NCI-H69 (cell line): ENCODE results near the gene TMEM247.

Experiments used
- DNase-seq: peaks from one replicate; lab custom pipeline; 2025; lab: John Stamatoyannopoulos, UW

The TMEM247 gene

DNA sequence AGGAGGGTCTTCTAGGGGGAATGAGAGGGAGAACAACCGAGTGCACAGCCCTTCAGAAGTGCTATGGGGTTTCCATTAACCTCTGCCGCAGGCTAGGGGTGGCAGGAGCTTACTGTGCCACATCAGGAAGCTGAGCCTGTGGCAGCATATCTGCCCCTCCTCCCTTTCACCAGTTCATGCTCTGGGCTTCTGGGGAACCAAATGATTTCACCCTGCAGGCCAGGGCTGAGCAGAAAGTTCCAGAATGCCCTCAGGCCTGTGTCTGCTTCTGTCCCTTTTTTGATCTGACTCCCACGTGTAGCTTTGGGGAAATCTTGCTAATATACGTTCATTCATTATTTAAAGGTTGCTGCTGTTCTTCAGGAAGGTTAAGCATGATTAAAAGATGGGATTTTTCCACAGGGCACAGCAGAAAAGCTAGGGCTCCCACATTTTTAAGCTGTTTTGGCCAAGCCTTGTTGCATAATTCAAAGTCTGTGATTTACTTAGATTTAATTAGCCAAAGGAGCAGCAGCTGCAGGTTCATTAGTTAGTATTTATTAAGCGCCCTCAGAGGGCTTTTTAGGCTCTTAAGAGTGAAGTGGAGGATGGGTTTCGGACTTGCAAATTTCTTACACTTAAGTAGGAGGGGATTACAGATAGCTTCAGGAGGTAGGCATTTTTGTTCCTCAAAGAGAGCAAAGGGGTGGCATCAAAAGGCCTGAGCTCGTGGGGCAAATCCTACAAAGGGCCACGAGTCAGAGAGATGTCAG is 10.2 kb downstream of the TMEM247 start:
- no peak for DNase-seq

DNA sequence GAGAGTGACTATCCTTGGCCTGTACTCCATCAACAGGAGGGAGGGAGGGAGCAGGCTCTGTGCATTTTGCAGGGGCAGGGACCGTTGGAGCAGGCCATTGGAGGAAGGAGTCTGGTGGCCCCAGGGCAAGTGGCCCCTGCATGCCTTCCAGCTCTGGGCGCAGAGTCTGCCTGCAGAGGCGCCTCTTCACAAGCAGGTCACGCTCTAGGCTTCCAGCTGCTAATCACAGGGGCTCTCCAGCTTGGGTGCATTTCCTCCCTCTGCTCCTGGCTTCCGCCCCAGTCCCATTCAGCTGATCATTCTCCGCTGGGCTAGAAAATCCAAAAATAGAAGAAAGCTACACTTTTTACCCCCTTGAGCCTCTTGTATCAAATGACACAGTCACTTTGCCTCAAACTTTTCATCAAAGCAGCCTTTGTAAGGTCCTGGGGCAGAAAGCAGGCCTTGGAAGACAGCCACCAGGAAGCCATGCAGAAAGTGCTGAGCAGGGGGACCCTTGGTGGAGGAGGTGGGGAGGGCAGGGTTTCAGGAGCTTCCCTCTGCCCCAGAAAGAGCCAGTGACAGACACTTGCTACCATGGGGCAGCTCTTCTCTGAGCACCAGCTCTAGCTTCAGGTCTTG is 11.3 kb downstream of the TMEM247 start:
- DNase-seq = no peak

GRCh38 chr2:46492301-46492700 is 12.9 kb downstream of the TMEM247 start:
- DNase-seq = no peak

- no peak for DNase-seq
These were observed 14.0 kb downstream of the TMEM247 start for GRCh38 chr2:46493241-46493970.

- no peak for DNase-seq
These were observed 14.5 kb downstream of the TMEM247 start for GRCh38 chr2:46493971-46494250.

- DNase-seq = no peak
These were observed 15.2 kb downstream of the TMEM247 start for GRCh38 chr2:46494596-46494995.

DNA sequence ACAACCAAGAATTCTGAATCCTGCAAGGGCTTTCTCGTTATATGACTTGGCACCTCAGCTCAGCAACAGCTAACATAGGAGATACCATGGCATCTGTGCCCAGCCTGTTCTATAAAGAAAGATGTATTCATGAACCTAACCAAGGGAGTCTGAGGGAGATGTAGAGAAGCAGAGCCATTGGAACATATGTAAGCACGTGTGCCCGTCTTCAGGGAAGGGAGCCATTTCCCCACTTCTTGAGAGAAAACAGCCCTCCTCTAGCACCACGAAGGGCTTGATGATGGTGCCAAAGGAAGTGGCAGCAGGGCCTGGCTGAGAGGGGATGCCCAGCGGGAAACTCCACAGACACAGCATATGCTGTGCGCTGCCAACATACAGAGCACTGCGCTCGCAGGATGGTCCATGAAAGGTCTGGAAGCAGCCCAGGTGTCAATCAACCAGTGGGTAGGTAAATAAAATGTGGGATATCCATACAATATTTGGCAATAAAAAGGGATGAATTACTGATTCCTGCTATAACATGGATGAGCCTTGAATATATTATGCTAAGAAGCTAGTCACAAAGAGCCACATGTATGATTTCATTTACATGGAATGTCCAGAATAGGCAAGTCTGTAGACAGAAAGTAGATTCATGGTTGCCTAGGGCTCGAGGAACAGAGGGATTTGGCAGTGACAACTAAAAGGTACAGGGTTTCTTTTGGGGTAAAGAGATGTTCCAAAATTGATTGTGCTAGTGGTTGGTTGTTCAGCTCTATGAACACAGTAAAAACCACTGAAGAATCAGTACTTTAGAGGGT is 16.1 kb downstream of the TMEM247 start:
- DNase-seq = no peak

- no peak for DNase-seq
These were observed 18.4 kb downstream of the TMEM247 start for GRCh38 chr2:46497766-46498165.

DNA sequence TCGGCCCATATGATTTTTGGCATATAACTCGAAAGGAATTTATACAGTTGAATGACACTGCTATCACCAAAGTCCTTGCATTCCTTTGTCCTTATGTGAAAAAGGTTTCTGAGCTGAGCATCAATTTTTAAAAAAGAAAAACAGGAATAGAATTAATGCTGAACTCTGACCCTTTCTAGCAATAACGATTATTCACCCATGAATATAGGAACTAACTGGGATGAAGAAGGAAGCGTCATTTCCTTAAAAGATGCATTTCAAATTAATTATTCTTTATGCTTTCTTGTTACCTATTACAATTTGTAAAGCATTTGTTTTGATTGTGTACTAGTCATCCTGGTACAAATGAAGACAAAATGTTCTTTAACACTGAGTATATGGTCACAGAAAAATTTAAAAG is 19.3 kb downstream of the TMEM247 start:
- no peak for DNase-seq

DNA sequence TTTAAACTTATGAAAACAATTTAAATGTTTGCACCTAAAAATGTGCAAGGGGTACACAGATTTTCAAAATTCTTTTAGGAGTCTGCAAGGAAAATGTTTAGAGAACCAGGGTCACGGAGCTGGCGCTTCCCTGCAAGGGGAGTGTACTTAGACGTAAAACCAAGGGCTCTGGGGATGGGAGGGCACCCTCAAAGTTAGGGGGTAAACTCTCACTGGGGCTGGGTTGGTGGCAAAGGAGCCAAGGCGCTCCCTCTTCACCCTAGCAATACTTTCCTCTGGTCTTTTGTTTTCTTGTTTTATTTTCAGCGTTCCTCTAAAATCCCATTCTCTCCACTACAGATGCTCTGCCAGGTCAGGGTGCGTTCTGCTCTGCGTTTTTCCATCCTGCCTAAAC is 20.0 kb downstream of the TMEM247 start:
- no peak for DNase-seq

GRCh38 chr2:46500801-46501200 is 21.4 kb downstream of the TMEM247 start:
- no peak for DNase-seq

GRCh38 chr2:46502291-46502885 is 23.0 kb downstream of the TMEM247 start:
- no peak for DNase-seq

GRCh38 chr2:46503686-46504085 is 24.3 kb downstream of the TMEM247 start:
- DNase-seq = no peak

DNA sequence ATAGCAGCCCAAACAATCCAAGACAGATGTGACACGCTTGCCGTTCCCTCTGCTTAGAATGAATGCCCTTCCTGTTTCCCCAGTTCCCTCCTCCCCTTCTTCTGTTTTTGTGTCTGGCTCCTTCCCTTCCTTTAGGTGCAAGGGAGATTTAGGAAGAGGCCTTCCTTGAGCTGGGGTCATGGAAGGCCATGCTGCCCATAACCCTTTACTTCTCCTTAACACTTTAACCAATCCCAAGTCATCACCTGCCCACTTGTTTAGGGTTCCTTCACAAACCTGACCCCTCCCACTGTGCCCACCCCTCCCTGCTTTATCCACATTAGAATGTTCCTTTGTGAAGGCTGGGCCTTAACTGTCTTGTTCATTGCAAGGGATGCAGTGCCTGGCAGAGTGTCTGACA is 24.9 kb downstream of the TMEM247 start:
- no peak for DNase-seq

GRCh38 chr2:46504685-46505471 is 25.5 kb downstream of the TMEM247 start:
- no peak for DNase-seq

DNA sequence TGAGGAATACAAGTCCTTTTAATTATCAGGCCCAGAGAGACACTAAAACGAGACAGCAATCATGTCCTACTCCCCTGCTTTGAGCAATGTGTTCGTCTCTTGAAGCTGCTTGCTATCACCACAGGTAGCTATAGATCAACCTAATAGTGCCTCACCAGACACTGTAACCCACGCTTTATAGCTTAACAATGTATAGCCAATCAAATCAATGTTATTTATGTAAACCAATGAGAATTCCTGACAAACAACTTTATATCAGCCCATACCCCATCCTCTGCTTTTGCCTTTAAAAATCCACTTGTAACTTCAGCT is 26.1 kb downstream of the TMEM247 start:
- no peak for DNase-seq

DNA sequence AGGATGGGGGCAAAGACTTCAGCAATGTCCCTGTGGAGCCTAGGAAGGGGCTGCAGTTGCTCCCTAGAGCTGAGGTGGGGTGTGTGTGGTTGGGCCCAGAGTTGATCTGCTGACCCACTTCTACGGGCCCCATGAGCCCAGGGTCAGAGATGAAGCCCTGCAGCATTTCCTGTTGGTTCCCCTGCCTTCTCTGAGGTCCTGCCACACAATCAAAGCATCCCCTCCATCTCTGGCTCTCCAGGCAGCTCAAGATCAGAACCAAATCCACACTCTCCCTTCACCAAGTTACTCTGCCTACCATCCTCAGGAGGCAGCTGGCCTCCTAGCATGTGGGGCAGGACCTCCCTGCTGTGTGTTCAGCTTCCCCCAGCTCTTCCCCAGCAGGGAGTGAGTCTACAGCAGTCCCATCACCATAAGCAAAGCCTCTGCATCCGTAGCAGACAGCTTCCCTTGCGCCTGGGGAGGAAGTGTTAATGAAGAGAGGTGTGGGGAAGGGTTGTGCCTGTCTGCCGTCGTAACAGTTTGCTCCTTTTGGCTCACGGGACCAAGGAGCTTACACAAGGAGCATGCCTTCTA is 26.9 kb downstream of the TMEM247 start:
- DNase-seq = no peak

DNA sequence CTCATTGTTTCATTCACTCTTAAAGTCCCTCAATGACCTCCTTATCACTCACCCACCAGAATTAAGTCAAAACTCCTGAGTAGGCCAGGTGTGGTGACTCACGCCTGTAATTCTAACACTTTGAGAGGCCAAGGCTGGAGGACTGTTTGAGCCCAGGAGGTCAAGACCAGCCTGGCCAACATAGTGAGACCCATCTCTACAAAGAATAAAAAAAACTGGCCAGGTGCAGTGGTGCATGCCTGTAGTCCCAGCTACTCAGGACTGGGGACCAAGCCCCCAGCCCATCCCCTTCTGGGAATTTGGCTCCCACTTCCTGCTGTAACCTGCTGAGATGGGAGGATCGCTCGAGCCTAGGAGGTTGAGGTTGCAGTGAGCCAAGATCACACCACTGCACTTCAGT is 28.9 kb downstream of the TMEM247 start:
- no peak for DNase-seq

GRCh38 chr2:46508759-46509158 is 29.4 kb downstream of the TMEM247 start:
- DNase-seq = no peak

GRCh38 chr2:46509804-46510203 is 30.4 kb downstream of the TMEM247 start:
- DNase-seq = no peak

- no peak for DNase-seq
These were observed 31.3 kb downstream of the TMEM247 start for GRCh38 chr2:46510598-46511177.
